HG03460 (cell line): ENCODE measurements around the gene PPARA.

Experiments used
- ATAC-seq: cut with Tn5 transposase; IDR thresholded peaks from one replicate; pipeline ENCODE4 v1.9.1; 2021; ENCODE audit not compliant: unreplicated experiment

The PPARA gene

GRCh38 chr22:46269564-46269963, 119.2 kb downstream of the PPARA start:
- ATAC-seq = no peak

- no peak for ATAC-seq
These were observed 121.9 kb downstream of the PPARA start for GRCh38 chr22:46272196-46272595.

- ATAC-seq = no peak
These were observed 122.6 kb downstream of the PPARA start for GRCh38 chr22:46272762-46273431.

GRCh38 chr22:46273432-46274148, 123.3 kb downstream of the PPARA start:
- ATAC-seq = no peak

- ATAC-seq = no peak
These were observed 124.1 kb downstream of the PPARA start for GRCh38 chr22:46274381-46274780.

- ATAC-seq = no peak
These were observed 125.3 kb downstream of the PPARA start for GRCh38 chr22:46275455-46276122.

GRCh38 chr22:46276563-46276962, 126.2 kb downstream of the PPARA start:
- ATAC-seq = no peak

- no peak for ATAC-seq
These were observed 128.6 kb downstream of the PPARA start for GRCh38 chr22:46278656-46279645.

- no peak for ATAC-seq
These were observed 129.9 kb downstream of the PPARA start for GRCh38 chr22:46280063-46280817.

- no peak for ATAC-seq
These were observed 130.8 kb downstream of the PPARA start for GRCh38 chr22:46280999-46281623.

GRCh38 chr22:46281866-46282678, 131.7 kb downstream of the PPARA start:
- ATAC-seq = no peak

- ATAC-seq = no peak
These were observed 135.7 kb downstream of the PPARA start for GRCh38 chr22:46286006-46286405.

GRCh38 chr22:46286941-46287872, 136.9 kb downstream of the PPARA start:
- no peak for ATAC-seq

- no peak for ATAC-seq
These were observed 137.8 kb downstream of the PPARA start for GRCh38 chr22:46287873-46288751.

- ATAC-seq = no peak
These were observed 138.5 kb downstream of the PPARA start for GRCh38 chr22:46288846-46289243.

- ATAC-seq = no peak
These were observed 139.0 kb downstream of the PPARA start for GRCh38 chr22:46289244-46289891.
